ENCODE results near the gene GPX2. TPM values are rescaled to one million over a fixed set of nuclear protein-coding genes. Genes with fewer than 3 reads are reported as not detected.

Gene GPX2
- total RNA-seq, 1 donor from 2014 or later: not detected

DNA sequence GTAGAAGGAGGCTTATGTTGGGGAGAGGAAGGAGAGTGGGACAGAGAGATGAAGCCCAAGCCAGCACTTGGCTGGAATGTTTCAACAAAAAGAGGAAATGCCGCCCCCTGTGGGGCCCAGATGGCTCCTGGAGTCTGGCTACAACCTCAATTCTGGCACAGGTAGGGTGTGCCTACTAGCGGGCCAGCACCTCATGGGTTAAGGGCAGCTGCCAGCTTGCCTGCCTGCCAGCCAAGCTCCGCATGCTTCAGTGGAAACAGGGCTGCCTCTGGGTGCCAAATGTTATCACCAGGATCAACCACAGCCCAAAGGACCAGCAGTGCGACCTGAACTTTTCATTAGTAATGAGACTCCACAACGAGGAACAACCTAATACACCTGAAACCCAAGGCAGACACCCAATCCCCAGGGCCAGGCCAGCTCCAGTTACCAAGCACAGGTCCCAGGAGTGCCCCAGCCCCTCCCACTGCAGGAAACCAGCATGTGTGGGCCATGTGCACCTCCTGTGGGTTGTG lies 18.3 kb upstream of the GPX2 start:
- DNase-seq (ENCODE audit: low spot score): no peak

DNA sequence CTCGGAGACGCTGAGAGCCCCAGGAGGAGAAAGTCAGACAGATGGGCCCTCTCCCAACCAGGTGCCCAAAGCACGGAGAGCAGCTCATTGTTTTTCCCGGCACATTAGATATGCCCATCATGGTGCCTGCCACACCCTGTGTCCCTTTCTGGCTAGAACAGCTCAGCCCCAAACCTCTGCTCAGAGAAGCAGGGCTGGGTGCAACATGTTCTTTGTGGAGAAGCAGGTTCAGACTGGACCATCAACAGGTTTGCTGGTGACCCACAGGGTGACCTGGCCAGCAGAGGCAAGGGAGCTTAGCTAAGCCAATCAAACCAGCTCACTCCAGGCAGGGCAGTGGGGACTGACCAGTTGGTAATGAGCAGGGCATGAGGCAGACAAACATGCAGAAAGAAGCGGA lies 16.2 kb upstream of the GPX2 start:
- DNase-seq (ENCODE audit: low spot score): no peak

DNA sequence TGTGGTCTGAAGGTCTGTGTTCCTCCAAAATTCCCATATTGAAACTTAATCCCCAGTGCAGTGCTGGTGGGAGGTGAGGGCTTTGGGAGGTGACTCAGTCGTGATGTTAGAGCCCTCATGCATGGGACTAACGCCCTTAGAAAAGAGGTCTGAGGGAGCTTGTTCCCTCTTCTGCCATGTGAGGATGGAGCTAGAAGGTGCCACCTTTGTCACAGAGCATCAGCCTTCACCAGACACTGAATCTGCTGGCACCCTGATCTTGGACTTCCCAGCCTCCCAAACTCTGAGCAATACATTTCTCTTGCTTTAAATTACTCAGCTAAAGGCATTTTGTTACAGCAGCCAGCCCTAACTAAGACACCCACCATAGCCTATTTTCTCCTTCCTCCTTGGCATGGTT lies 15.7 kb upstream of the GPX2 start:
- no peak for DNase-seq (ENCODE audit: low spot score)

DNA sequence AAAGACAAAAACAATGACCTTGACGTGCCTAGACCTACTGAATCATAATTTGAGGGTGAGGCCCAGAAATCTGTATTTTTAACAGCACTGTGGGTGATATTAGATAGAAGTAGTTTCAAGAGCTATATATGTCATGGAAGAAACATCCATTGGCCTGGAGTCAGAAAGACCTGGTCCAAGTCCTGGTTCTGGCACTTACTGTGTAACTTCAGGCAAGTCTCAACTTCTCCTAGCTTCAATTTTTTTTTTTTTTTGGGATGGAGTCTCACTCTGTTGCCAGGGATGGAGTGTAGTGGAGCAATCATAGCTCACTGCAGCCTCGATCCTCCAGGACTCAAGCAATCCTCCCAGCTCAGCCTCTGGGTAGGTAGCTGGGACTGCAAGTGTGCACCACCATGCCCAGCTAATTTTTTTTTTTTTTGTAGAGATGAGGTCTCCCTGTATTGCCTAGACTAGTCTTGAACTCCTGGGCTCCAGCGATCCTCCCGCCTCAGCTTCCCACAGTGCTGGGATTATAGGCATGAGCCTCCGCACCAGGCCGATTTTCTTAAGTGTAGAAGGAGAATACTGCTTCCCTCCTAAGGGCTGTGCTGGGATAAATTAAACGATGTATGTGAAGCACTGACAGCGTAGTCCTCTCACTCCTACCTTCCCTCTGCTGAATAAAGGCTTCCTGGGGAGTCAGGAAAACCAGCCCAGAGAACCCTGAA lies 14.3 kb upstream of the GPX2 start:
- DNase-seq (ENCODE audit: low spot score): no peak

DNA sequence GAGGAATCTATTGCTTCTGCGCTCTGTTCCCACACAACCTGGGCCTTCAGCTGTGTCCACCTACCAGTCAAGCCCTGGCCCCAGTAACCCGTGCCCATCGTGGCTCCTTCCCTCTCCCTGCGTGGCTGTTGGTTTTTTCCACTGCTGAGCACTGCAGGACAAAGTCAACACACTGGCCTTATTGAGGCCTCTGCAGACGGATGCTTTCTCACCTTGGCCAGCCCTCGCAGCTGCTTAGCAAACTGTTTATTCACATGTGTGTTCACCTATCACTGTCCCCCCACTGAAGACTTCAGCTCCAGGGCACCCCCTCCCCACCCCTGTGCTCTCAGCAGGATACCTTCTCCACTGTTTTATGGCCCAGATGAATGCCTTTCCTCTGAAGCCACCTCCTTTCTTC lies 12.8 kb upstream of the GPX2 start:
- no peak for DNase-seq (ENCODE audit: low spot score)

DNA sequence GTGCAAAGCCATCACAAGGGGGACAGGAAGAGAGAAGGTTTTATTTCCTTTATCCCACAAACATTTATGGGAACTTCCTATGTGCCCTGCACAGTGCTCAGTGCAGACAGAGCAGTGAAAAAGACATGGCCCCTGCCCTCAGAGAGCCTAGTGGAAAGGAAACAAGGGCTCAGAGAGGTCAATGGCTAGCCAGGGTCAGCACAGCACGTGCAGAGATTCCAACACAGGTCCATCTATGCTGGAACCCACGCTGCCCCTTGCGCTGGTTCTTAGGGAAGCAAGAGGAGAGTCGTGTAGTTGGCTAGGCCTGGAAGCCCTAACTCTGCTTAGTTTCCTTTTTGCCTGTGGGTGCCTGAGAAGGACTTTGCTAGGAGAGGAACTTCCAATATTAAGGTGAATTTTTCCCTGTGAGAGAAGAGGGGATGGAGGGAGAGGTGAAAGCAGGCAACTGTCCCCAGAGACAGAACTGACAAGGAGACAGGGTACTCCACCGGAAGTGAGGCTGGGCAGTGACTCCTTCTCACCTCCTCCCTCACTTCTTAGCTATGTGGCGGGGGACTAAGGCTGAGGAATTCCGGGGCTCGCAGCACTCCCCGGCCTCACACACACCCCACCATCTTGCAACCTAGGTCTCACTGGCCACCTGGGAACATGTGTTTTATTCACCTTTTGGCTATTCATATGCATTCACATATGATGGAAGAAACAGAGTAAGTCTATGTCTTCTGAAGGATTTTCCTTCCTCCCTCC lies 12.1 kb upstream of the GPX2 start:
- DNase-seq (ENCODE audit: low spot score): no peak

DNA sequence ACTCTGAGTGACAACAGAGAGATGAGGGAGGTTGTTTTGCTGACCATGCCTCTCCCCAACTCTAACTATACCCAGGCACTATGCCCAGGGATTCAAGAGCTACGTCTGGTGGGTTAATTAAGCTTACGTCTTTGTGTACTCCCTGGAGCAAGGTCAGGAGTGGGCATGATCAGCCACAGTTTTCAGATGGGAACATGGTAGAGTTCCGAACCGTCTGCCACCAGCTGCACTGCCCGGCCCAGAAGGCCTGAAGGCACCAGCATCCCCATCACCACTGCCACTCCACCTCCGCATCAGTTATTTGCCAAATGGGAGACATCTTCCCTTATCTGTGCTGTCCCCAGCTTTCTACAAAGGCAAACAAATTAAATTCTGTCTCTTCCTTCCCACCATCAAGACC lies 11.1 kb upstream of the GPX2 start:
- DNase-seq (ENCODE audit: low spot score): no peak

DNA sequence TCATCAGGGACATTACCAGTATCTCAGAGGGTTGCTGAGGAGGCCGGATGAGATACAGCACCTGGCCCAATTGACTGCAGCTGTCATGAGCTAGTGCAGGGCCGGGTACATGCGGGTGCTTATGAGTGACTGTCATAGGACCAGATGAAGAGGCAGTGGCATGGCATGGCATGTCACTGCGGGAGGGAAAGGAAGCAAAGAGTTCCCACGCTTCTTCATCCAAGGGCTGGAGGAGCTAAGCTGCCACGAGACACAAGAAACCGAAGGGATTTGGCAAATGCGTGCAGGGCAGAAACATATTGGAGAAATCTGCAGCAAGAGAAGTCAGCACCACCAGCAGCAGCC lies 10.7 kb upstream of the GPX2 start:
- no peak for DNase-seq (ENCODE audit: low spot score)

DNA sequence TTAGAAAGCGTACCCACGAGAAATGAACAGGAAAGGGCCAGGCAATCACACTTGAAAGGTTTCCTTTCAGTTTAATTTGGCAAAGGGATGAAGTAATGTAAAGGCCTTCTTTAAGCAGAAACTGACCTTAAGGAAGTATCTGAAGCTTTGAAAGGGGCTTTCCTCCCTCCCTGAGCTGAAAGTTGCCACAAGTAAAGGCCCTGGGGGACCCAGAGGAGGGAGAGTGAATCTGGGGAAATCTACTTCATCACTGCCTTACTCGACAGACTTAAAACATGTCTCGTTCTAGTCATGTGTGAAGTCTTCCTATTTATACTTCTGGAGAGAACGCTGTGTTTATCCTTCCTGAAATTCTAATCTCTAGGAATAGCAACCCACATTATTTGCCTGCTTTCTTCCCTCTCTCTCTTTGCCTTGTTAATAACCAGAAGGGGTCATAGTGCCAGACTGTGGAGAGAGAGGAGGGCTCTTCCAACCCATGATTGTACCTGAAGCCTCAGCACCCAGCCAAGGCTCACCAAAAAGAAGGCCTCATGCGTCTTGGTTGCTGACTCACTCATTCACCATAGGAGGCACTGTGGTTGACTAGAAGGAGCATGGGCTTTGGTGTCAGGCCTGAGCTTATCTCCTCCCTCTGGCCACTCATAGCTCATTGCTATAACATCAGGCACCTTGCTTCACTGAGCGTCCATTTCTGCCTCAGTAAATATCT lies 10.2 kb upstream of the GPX2 start:
- DNase-seq (ENCODE audit: low spot score): no peak

DNA sequence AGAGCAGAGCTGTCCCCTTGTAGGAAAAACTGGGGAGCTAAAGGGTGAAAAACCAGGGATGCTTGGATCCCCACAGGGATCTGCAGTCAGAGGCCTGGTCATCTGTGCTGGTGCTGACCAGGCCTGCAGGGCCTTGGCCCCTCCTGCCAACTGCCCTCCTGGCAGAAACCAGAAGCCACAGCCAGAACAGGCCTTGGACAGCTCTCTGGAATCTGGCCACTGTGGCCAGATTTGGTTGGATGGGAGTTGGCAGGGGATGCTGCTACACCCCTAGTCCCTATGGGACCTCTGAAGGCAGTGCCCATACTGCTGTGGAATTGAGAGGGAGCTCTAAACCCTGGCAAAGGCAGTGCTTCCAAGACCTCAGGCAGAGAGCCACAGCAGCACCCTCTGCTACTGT lies 9.2 kb upstream of the GPX2 start:
- no peak for DNase-seq (ENCODE audit: low spot score)

DNA sequence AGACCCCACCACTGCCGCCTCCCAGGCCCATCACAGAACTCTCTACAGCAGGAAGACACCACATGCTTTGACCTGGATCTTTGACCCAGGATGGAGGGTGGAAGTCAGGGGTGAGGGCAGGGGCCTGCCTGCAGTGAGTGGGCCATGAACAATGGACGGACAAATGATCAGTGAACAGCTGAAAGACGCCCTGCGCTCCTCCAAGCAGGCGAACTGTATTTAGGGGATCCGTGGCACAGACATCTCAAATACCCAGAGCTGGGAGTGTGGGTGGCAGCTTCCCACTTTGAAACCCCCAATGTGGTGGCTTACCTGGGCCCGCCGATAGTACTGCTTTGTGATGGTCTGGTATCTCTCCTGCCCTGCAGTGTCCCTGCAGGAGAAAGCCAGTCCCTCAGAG lies 8.7 kb upstream of the GPX2 start:
- DNase-seq (ENCODE audit: low spot score): no peak

DNA sequence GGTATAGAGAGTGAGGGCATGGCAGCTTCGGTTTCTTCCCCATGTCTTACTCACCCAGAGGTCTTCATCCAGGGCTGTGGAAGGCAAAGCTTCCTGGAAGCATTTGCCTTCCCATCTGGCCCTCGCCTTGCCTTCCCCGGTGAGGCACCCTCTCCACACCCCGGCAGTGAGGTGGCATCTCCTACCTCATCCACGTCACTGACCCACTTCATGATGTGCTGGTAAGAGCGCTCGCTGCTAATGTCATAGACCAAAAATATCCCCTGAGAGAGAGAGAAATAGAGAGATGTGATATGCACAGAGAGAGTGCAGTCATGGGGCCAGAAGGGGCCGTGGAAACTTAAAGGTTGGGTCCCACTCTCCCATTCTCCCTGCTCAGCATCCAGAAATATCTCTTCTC lies 8.3 kb upstream of the GPX2 start:
- no peak for DNase-seq (ENCODE audit: low spot score)

DNA sequence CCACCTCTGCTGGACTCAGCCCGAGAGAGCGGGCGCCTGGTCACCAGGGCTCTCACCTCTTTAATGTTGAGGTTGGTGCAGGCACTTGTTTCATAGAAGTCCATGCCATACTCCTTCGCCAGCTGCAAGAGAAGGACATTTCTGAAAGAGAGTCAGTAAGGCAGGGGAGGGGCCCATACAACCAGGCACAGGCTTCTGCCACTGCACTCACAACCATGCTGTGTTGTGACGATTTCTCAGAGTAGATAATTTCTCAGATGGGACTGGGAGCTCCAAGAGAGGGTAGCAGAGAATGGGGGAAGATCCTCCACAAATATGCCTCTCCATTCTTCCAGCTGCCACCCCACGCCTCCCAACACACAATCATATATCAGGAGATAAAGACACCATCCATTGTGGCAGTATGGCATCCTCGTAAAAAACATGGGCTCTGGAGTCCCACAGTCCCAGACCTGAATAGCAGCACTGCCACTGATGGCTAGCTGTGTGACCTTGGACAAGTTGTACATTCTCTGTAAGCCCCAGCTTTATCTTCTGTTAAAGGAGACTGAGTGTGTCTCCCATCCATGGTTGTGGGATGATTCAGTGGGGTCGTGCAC lies 6.2 kb upstream of the GPX2 start:
- DNase-seq (ENCODE audit: low spot score): no peak

DNA sequence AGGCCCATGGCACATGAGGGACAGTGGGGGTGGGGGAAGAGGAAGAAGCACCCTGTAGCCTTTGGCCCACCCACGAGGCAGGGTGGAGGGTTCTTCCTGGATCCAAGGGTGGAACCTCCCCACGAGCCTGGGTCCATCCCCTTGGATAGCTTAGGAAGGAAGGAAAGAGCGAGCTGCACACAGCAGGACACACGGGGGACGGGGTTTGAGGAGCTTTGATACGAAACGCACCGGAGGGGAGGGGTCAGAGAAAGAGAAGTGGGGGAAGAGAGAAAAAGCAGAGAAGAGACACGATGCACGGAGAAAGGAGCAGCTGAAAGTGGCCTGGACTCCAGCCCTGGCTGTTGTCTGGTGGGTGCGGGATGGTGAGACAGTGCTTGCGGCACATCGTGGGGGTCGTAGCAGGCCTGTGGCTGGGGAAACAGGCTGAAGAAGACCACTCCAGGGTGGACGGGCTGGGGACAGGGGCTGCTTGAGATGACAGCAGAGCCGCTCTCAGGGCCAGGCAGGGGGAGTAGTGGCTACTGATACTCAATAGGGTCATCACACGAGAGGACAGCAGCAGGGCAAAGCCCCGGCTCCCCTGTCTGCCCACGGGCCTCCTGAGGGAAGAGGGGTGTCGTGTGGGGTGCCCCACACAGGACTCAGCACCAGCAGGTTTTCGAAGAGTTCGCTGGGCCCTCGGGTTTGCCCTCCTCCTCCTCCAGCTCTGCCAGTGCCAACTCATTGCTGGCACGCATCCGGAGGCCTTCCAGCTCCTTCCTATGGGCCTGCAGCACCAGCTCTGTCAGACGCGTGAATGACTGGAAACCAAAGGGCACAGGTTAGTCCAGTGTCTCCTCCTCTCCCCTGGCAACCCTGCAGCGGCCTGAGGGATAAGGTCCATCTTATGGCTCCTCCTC lies 5.4 kb upstream of the GPX2 start:
- DNase-seq (ENCODE audit: low spot score): no peak

DNA sequence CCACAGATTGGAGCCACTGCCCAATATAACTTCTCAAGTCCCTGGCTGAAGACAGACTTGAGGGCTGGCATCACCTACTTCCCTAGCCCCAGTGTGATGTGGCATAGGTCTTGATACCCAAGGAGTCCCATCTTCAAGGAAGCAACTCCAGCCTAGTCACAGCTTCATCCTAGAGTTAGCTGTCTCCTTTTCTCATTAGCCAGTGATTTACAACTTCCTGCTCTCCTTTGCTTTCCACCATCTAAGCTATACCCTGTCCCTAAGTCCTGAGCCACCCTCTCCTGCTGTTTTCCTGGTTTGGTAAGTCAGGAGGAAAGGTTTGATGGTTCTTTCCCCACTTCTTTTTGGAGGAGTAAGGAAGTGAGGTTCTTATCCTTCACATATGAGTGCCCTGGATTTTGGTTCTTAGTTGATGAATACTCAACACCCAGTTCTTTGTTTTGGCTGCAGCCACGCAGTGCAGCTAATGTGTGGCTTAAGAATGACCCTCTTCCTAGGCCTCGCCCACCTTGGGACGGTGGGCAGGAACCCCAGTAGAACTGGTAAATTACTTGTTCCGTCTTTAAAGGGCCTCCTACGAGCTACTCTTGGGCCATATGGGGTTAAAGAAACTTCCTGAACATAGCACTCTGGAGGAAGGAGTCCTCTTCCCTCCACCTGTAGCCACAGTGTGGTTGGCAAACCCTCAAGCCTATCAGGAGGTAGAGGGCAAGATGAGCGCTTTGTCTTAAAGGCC lies 3.9 kb upstream of the GPX2 start:
- no peak for DNase-seq (ENCODE audit: low spot score)

DNA sequence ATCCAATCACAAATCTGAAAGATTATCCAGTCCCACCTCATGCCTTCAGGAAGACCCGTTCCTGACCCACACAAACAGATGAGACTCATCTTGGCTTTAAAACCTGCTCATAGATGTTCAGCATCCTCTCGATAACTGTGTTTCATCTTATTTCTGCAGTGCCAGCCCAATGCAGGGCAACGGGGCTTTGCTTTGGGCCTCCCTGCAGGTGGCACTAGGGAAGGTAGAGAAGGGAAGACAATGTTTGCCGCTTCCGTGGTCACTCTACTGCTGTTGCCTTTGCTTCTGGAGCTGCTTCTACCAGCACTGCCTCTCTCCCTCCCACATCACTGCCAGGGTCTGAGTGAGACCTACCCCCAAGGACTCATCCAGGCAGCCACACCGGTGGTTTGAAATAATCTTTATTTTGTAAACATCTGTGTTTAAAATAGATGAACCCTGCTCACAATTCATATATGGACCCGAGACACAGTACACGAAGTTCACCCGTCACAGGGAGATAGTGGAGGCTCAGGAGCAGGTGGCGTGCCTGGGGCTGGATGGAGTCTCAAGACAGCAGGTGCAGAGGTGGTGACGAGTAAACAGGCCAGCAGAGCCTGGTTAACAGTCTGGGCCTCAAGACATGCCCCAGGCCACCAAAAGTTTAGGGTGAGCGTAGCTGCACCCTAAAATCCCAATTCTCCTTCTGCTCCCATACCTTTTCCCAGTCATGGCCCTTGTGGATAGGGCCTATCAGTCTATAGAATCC lies 3.1 kb upstream of the GPX2 start:
- DNase-seq (ENCODE audit: low spot score): no peak

DNA sequence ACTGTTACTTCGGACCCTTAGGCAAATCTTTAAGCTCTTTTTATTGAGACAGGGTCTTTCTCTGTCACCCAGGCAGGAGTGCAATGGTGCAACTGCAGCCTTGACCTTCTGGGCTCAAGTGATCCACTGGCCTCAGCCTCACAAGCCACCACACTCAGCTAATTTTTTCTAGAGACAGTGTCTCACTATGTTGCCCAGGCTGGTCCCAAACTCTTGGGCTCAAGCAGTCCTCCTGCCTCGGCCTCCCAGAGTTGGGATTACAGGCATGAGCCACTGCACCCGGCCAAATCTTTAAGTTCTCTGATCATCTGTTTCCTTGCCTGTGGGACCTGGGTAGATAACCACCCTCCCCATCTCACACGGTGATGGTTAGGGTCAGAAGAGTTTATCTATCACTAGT lies 2.3 kb upstream of the GPX2 start:
- no peak for DNase-seq (ENCODE audit: low spot score)

DNA sequence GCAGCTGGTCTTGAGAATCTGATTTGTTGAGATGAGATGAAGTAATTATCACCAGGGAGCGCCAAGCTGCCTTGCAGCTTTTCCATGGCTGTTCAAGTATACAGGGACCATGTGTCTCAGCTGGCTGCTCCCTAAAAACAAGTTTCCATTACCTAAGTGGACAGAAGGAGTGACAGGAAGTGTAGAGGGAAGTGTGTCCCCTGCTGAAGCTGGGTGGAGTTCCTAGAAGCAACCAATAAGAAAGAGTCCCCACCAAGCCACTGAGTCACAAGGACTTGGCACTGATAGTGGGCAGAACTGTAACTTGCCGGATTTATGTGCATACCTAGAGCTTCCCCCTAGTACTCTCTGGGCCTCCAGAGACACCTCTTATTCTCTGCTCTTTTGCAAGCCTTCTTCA lies 1.5 kb upstream of the GPX2 start:
- DNase-seq (ENCODE audit: low spot score): no peak

DNA sequence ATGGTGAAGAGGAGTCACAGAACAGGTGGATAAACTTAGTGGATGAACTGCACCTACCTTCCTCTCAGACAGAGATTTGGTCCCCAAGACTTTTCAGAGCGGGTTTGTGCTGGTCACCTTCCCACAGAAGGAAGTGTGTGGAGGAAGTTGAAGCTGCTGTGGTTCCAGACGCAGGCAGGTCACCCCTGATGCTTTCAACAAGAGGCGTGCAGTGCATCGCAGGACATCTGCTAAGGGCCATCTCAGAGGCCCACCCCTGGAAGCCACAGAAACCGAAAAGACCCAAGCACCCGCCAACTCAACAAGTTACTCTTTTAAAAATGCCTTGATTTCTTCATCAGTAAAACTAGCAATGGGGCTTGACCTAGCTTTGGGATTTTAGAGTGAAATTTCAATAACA lies 1.0 kb upstream of the GPX2 start:
- no peak for DNase-seq (ENCODE audit: low spot score)

DNA sequence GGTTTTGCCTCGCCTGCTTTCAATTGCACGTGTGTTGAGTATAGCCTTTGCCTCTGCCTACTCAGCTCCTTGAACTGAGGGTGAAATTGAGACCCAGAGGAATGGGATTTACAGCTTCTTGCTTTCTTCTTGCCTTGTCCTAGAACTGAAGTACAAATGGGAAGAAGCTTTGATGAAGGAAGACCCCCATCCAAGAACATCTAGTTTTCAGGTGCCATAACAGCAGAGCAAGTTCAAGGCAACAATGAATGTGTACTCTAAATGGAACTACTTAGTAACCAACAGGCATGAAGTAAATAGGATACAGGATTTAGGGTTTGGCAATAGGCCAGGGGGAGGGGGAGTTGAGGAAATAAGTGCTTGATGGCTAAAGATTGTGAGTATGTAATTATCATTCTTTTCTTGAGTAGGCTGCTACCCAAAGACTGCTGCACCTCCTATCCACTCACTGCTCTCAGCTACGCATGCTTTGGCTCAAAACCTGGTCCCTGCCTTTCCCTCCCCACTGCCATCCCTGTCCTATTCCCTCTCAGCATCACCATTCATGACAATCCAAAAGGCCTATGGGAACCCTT lies 2.1 kb downstream of the GPX2 start:
- no peak for DNase-seq (ENCODE audit: low spot score)

Data from umbilical cord (tissue), 2 donors.